Measurements from ENCODE around the gene RBM4B.

DNA sequence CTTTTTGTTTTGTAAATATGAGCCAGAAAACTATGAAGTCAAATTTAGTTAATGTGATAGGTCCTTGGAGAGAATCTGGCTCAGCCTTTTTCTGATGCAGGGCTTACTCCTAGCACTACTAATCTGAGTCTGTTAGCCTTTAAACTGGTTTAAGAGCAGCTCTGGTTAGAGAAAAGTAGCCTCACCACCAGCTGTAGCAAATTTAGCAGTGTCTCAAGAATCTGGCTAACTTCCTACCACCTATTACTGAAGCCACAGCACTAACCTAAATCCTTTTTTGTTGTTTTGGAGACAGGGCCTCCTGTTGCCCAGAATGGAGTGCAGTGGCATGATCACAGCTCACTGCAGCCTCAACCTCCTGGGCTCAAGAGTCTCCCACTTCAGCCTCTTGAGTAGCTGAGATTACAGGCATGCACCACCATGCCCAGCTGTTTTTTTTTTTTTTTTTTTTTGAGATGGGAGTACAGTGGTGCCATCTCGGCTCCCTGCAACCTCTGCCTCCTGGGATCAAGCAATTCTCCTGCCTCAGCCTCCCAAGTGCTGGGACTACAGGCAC, 13.9 kb downstream of the RBM4B start:
- TF ChIP-seq POLR2AphosphoS5 (IDR thresholded peaks at IDR 0.05; ENCODE audit: low read depth), result no peak
- TF ChIP-seq, protein P1, sequence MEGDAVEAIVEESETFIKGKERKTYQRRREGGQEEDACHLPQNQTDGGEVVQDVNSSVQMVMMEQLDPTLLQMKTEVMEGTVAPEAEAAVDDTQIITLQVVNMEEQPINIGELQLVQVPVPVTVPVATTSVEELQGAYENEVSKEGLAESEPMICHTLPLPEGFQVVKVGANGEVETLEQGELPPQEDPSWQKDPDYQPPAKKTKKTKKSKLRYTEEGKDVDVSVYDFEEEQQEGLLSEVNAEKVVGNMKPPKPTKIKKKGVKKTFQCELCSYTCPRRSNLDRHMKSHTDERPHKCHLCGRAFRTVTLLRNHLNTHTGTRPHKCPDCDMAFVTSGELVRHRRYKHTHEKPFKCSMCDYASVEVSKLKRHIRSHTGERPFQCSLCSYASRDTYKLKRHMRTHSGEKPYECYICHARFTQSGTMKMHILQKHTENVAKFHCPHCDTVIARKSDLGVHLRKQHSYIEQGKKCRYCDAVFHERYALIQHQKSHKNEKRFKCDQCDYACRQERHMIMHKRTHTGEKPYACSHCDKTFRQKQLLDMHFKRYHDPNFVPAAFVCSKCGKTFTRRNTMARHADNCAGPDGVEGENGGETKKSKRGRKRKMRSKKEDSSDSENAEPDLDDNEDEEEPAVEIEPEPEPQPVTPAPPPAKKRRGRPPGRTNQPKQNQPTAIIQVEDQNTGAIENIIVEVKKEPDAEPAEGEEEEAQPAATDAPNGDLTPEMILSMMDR (IDR thresholded peaks at IDR 0.05; ENCODE audit: insufficient read depth, low read length), result no peak
- TF ChIP-seq, protein P2, sequence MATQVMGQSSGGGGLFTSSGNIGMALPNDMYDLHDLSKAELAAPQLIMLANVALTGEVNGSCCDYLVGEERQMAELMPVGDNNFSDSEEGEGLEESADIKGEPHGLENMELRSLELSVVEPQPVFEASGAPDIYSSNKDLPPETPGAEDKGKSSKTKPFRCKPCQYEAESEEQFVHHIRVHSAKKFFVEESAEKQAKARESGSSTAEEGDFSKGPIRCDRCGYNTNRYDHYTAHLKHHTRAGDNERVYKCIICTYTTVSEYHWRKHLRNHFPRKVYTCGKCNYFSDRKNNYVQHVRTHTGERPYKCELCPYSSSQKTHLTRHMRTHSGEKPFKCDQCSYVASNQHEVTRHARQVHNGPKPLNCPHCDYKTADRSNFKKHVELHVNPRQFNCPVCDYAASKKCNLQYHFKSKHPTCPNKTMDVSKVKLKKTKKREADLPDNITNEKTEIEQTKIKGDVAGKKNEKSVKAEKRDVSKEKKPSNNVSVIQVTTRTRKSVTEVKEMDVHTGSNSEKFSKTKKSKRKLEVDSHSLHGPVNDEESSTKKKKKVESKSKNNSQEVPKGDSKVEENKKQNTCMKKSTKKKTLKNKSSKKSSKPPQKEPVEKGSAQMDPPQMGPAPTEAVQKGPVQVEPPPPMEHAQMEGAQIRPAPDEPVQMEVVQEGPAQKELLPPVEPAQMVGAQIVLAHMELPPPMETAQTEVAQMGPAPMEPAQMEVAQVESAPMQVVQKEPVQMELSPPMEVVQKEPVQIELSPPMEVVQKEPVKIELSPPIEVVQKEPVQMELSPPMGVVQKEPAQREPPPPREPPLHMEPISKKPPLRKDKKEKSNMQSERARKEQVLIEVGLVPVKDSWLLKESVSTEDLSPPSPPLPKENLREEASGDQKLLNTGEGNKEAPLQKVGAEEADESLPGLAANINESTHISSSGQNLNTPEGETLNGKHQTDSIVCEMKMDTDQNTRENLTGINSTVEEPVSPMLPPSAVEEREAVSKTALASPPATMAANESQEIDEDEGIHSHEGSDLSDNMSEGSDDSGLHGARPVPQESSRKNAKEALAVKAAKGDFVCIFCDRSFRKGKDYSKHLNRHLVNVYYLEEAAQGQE (IDR thresholded peaks at IDR 0.05; ENCODE audit: insufficient replicate concordance, low read depth), result no peak
- TF ChIP-seq GABPA (IDR thresholded peaks at IDR 0.05; ENCODE audit: low read depth), result no peak
- no peak for TF ChIP-seq SPI1 (IDR thresholded peaks at IDR 0.05; ENCODE audit: borderline replicate concordance, low read depth)
